ENCODE data around the gene FN3KRP.

- TF ChIP-seq CTCF (IDR thresholded peaks at IDR 0.05), result no peak
- TF ChIP-seq POLR2A (IDR thresholded peaks at IDR 0.05), result no peak
Measured at GRCh38 chr17:82667668-82668000, 48.9 kb upstream of the FN3KRP start.
